C4-2B (cell line): Measurements from ENCODE around the gene TMEM170B.

Source experiments
- CTCF ChIP-seq: fragments of 450-650 bp; conservative IDR thresholded peaks from 2 replicates; pipeline ENCODE4 v1.5.1; 2017; ENCODE audit warnings: mild to moderate bottlenecking
- ZFX ChIP-seq: fragments of 450-650 bp; IDR thresholded peaks from 2 replicates; pipeline ENCODE4 v1.6.1; 2017

- no peak for TF ChIP-seq CTCF
- no peak for TF ChIP-seq ZFX
Observed at GRCh38 chr6:11607383-11607782, 69.8 kb downstream of the TMEM170B start.
